Hepatocyte (in vitro differentiated cells): ENCODE measurements around the gene THOP1.

Experiments used
- CTCF ChIP-seq: fragments of 200-600 bp; sonication (generic); IDR thresholded peaks from 2 replicates; pipeline ENCODE4 v1.5.1; 2016; ENCODE audit warnings: antibody characterized with exemption, mild to moderate bottlenecking; ENCODE audit not compliant: poor library complexity
- EZH2 ChIP-seq: fragments of 200-600 bp; sonication (generic); IDR thresholded peaks from 2 replicates; pipeline ENCODE4 v1.6.1; 2016; ENCODE audit warnings: antibody characterized with exemption, mild to moderate bottlenecking, borderline replicate concordance
- EZH2phosphoT487 ChIP-seq: fragments of 200-600 bp; sonication (generic); IDR thresholded peaks from one replicate; pipeline ENCODE4 v1.6.1; 2018; ENCODE audit warnings: antibody characterized with exemption, mild to moderate bottlenecking, low read depth, moderate library complexity; ENCODE audit not compliant: unreplicated experiment, severe bottlenecking

- TF ChIP-seq CTCF (no peak), EZH2 (no peak), EZH2phosphoT487 (no peak)
Observed at GRCh38 chr19:2816641-2817040, 31.3 kb downstream of the THOP1 start.
